Neural progenitor cell (in vitro differentiated cells): ENCODE results near the gene CHRND. TPM values are rescaled to one million over a fixed set of nuclear protein-coding genes. Genes with fewer than 3 reads are reported as not detected.

Experiments used
- DNase-seq: peaks from one replicate; pipeline ENCODE4 v3.0.0-alpha.2; 2016; ENCODE audit warnings: low spot score
- H2AFZ ChIP-seq: fragments of 200-600 bp; sonication (generic); replicated peaks from 2 replicates; pipeline ENCODE4 v1.6.1; 2016; ENCODE audit warnings: antibody characterized with exemption
- H3F3A ChIP-seq: fragments of 200-600 bp; sonication (generic); 2 replicates; pipeline ENCODE4 v1.6.1; 2016; ENCODE audit warnings: antibody characterized with exemption, low read depth
- H3K27ac ChIP-seq: fragments of 200-600 bp; sonication (generic); 2 replicates; pipeline ENCODE4 v1.5.1; 2016; ENCODE audit warnings: mild to moderate bottlenecking
- H3K27me3 ChIP-seq: fragments of 200-600 bp; sonication (generic); 2 replicates; pipeline ENCODE4 v1.6.1; 2016; ENCODE audit warnings: mild to moderate bottlenecking, moderate library complexity
- H3K36me3 ChIP-seq: fragments of 200-600 bp; sonication (generic); 2 replicates; pipeline ENCODE4 v1.5.1; 2016
- H3K4me1 ChIP-seq: fragments of 200-600 bp; sonication (generic); 2 replicates; pipeline ENCODE4 v1.6.1; 2016; ENCODE audit warnings: mixed run types
- H3K4me2 ChIP-seq: fragments of 200-600 bp; sonication (generic); 2 replicates; pipeline ENCODE4 v1.6.1; 2016
- H3K4me3 ChIP-seq: fragments of 200-600 bp; sonication (generic); 2 replicates; pipeline ENCODE4 v1.5.1; 2016
- H3K79me2 ChIP-seq: fragments of 200-600 bp; sonication (generic); 2 replicates; pipeline ENCODE4 v1.6.1; 2016; ENCODE audit warnings: low read depth
- H3K9ac ChIP-seq: fragments of 200-600 bp; sonication (generic); 2 replicates; pipeline ENCODE4 v1.6.1; 2016
- H3K9me3 ChIP-seq: fragments of 200-600 bp; sonication (generic); 2 replicates; pipeline ENCODE4 v1.5.1; 2016; ENCODE audit warnings: low read depth
- H4K20me1 ChIP-seq: fragments of 200-600 bp; sonication (generic); 2 replicates; pipeline ENCODE4 v1.6.1; 2016; ENCODE audit warnings: low read depth
- H3K27ac Mint-ChIP-seq: 3 replicates; pipeline ENCODE4 v1.8.0; 2021; ENCODE audit warnings: mixed read lengths
- H3K27me3 Mint-ChIP-seq: 2 replicates; pipeline ENCODE4 v1.8.0; 2022; ENCODE audit warnings: low read depth, mild to moderate bottlenecking, inconsistent platforms, moderate library complexity, mixed read lengths; ENCODE audit not compliant: insufficient read depth
- H3K36me3 Mint-ChIP-seq: 3 replicates; pipeline ENCODE4 v1.8.0; 2021; ENCODE audit warnings: mixed read lengths
- H3K4me1 Mint-ChIP-seq: 3 replicates; pipeline ENCODE4 v1.8.0; 2021; ENCODE audit warnings: mixed read lengths
- H3K4me3 Mint-ChIP-seq: 3 replicates; pipeline ENCODE4 v1.8.0; 2021; ENCODE audit warnings: mild to moderate bottlenecking, moderate library complexity, mixed read lengths
- H3K9me3 Mint-ChIP-seq: 3 replicates; pipeline ENCODE4 v1.8.0; 2020; ENCODE audit warnings: mixed read lengths
- CTCF ChIP-seq: fragments of 200-600 bp; sonication (generic); IDR thresholded peaks from 2 replicates; pipeline ENCODE4 v1.5.1; 2017; ENCODE audit warnings: antibody characterized with exemption, mild to moderate bottlenecking
- EZH2 ChIP-seq: fragments of 200-600 bp; sonication (generic); IDR thresholded peaks from 2 replicates; pipeline ENCODE4 v1.6.1; 2017; ENCODE audit warnings: antibody characterized with exemption, mild to moderate bottlenecking, moderate library complexity
- EZH2phosphoT487 ChIP-seq: fragments of 200-600 bp; sonication (generic); IDR thresholded peaks from 2 replicates; pipeline ENCODE4 v1.6.1; 2017; ENCODE audit warnings: antibody characterized with exemption
- total RNA-seq: library from RNA; depleted of rRNA; stranded (reverse); fragments of >200 nt; gene quantifications from 2 replicates; pipeline ENCODE4 v1.2.3, GENCODE V29; 2015; ENCODE audit warnings: low replicate concordance

The CHRND gene
- total RNA-seq, 1 donor from 2014 or later, result not detected

GRCh38 chr2:232511336-232511890, 14.5 kb upstream of the CHRND start:
- Histone ChIP-seq H3K9ac (no peak overlapping the region), H2AFZ (no peak overlapping the region), H3K4me2 (no peak overlapping the region), H4K20me1 (no peaks in the 10 kb centered on the region), H3F3A (no peaks in the 10 kb centered on the region), H3K36me3 (no peaks in the 10 kb centered on the region), H3K27me3 (peaks cover 7% of the 10 kb centered on the region), H3K4me1 (peaks cover 3% of the 10 kb centered on the region), H3K4me3 (no peak overlapping the region), H3K9me3 (no peaks in the 10 kb centered on the region), H3K27ac (no peak overlapping the region), H3K79me2 (no peaks in the 10 kb centered on the region)
- H3K27ac Mint-ChIP-seq, result no peak overlapping the region
- H3K4me3 Mint-ChIP-seq, result no peak overlapping the region
- no peak for DNase-seq
- H3K36me3 Mint-ChIP-seq, result no peaks in the 10 kb centered on the region
- TF ChIP-seq EZH2 (no peak), EZH2phosphoT487 (no peak), CTCF (no peak)
- peaks cover 19% of the 10 kb centered on the region for H3K4me1 Mint-ChIP-seq
- no peaks in the 10 kb centered on the region for H3K9me3 Mint-ChIP-seq
- H3K27me3 Mint-ChIP-seq, result peaks cover 16% of the 10 kb centered on the region

GRCh38 chr2:232512602-232513001, 13.4 kb upstream of the CHRND start:
- no peak overlapping the region for H3K9ac ChIP-seq
- peaks cover 11% of the 10 kb centered on the region for H3K4me1 Mint-ChIP-seq
- H3K4me3 ChIP-seq, result no peak overlapping the region
- H3K27ac ChIP-seq, result no peak overlapping the region
- no peak overlapping the region for H2AFZ ChIP-seq
- no peak overlapping the region for H3K27ac Mint-ChIP-seq
- H3K79me2 ChIP-seq, result no peaks in the 10 kb centered on the region
- H3K36me3 Mint-ChIP-seq, result no peaks in the 10 kb centered on the region
- H4K20me1 ChIP-seq, result no peaks in the 10 kb centered on the region
- no peaks in the 10 kb centered on the region for H3K9me3 ChIP-seq
- H3F3A ChIP-seq, result no peaks in the 10 kb centered on the region
- DNase-seq, result peak; percentile 28
- H3K36me3 ChIP-seq, result no peaks in the 10 kb centered on the region
- H3K4me3 Mint-ChIP-seq, result peak overlapping the region; percentile 10
- no peak overlapping the region for H3K4me2 ChIP-seq
- no peaks in the 10 kb centered on the region for H3K9me3 Mint-ChIP-seq
- TF ChIP-seq EZH2phosphoT487 (no peak), EZH2 (no peak), CTCF (no peak)
- H3K27me3 ChIP-seq, result peaks cover 3% of the 10 kb centered on the region
- peaks cover 13% of the 10 kb centered on the region for H3K27me3 Mint-ChIP-seq
- H3K4me1 ChIP-seq, result no peaks in the 10 kb centered on the region

GRCh38 chr2:232513353-232513752, 12.6 kb upstream of the CHRND start:
- H3K4me3 Mint-ChIP-seq, result no peak overlapping the region
- Histone ChIP-seq H3K79me2 (no peaks in the 10 kb centered on the region), H3K4me1 (no peaks in the 10 kb centered on the region), H3K27ac (no peak overlapping the region), H4K20me1 (no peaks in the 10 kb centered on the region), H3K4me3 (no peak overlapping the region), H3K4me2 (no peak overlapping the region), H3F3A (no peaks in the 10 kb centered on the region), H3K27me3 (peaks cover 3% of the 10 kb centered on the region), H2AFZ (no peak overlapping the region), H3K9me3 (no peaks in the 10 kb centered on the region), H3K36me3 (no peaks in the 10 kb centered on the region), H3K9ac (no peak overlapping the region)
- TF ChIP-seq EZH2, result no peak
- no peaks in the 10 kb centered on the region for H3K36me3 Mint-ChIP-seq
- peaks cover 20% of the 10 kb centered on the region for H3K27me3 Mint-ChIP-seq
- H3K27ac Mint-ChIP-seq, result no peak overlapping the region
- no peaks in the 10 kb centered on the region for H3K9me3 Mint-ChIP-seq
- DNase-seq, result no peak
- peaks cover 9% of the 10 kb centered on the region for H3K4me1 Mint-ChIP-seq

- Mint-ChIP-seq H3K4me1 (peaks cover 13% of the 10 kb centered on the region), H3K27ac (no peak overlapping the region), H3K36me3 (no peaks in the 10 kb centered on the region), H3K9me3 (no peaks in the 10 kb centered on the region), H3K27me3 (peaks cover 24% of the 10 kb centered on the region), H3K4me3 (no peak overlapping the region)
- Histone ChIP-seq H3K36me3 (no peaks in the 10 kb centered on the region), H3K79me2 (no peaks in the 10 kb centered on the region), H3K9ac (no peak overlapping the region), H3F3A (no peaks in the 10 kb centered on the region), H2AFZ (no peak overlapping the region), H3K4me3 (no peak overlapping the region), H4K20me1 (no peaks in the 10 kb centered on the region), H3K4me1 (no peaks in the 10 kb centered on the region), H3K27ac (no peak overlapping the region), H3K9me3 (no peaks in the 10 kb centered on the region), H3K4me2 (no peak overlapping the region), H3K27me3 (peaks cover 18% of the 10 kb centered on the region)
- DNase-seq, result no peak
- TF ChIP-seq EZH2phosphoT487 (no peak), CTCF (no peak), EZH2 (no peak)
These were observed 10.3 kb upstream of the CHRND start for GRCh38 chr2:232515639-232516038.
